ENCODE data around the gene NTRK1.

DNA sequence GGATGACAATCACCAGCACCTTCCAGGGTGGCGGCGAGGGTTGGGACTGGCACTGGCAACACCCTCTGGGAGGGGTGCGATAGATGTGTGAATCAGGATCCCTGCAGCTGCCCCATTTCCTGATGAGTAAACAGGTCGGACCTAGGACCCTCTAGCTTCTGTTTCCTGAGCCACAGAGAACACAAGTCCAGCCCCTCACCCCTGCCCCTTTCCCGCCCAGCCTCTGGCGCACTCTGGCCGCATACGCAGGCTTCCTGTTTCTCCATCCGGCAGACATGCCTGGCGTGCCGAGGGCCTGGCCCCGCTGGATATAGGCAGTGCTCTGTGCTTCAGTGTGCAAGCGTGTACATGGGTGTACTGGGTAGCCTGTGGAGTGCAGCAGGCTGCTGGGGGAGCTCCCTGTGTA lies 37.5 kb downstream of the NTRK1 start:
- TF ChIP-seq, protein P1, sequence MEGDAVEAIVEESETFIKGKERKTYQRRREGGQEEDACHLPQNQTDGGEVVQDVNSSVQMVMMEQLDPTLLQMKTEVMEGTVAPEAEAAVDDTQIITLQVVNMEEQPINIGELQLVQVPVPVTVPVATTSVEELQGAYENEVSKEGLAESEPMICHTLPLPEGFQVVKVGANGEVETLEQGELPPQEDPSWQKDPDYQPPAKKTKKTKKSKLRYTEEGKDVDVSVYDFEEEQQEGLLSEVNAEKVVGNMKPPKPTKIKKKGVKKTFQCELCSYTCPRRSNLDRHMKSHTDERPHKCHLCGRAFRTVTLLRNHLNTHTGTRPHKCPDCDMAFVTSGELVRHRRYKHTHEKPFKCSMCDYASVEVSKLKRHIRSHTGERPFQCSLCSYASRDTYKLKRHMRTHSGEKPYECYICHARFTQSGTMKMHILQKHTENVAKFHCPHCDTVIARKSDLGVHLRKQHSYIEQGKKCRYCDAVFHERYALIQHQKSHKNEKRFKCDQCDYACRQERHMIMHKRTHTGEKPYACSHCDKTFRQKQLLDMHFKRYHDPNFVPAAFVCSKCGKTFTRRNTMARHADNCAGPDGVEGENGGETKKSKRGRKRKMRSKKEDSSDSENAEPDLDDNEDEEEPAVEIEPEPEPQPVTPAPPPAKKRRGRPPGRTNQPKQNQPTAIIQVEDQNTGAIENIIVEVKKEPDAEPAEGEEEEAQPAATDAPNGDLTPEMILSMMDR (IDR thresholded peaks at IDR 0.05; ENCODE audit: low read depth, low read length), result no peak
- TF ChIP-seq POLR2A (IDR thresholded peaks at IDR 0.05; ENCODE audit: extremely low read depth, insufficient read length), result no peak
